BE2C (cell line): Measurements from ENCODE around the gene GPR55.

Experiments used
- DNase-seq: peaks from one replicate; pipeline ENCODE4 v3.0.0-alpha.2; 2020
- H3K27me3 ChIP-seq: fragments of 250-450 bp; sonication (Bioruptor Pico); 2 replicates; pipeline ENCODE4 v1.5.1; 2020; ENCODE audit warnings: mild to moderate bottlenecking
- H3K36me3 ChIP-seq: fragments of 250-450 bp; sonication (Bioruptor Pico); 2 replicates; pipeline ENCODE4 v1.5.1; 2020; ENCODE audit warnings: mild to moderate bottlenecking
- H3K4me1 ChIP-seq: fragments of 250-450 bp; sonication (Bioruptor Pico); 2 replicates; pipeline ENCODE4 v1.5.1; 2020
- H3K4me3 ChIP-seq: 2 replicates; pipeline ENCODE4 v1.5.1; 2011; ENCODE audit warnings: low read depth, low read length
- H3K9me3 ChIP-seq: fragments of 250-450 bp; sonication (Bioruptor Pico); 2 replicates; pipeline ENCODE4 v1.5.1; 2020
- CTCF ChIP-seq: IDR thresholded peaks from 2 replicates; pipeline ENCODE4 v1.5.1; 2012; ENCODE audit warnings: mild to moderate bottlenecking, low read depth, low read length

Gene GPR55

GRCh38 chr2:230900336-230900995 lies 24.6 kb downstream of the GPR55 start:
- Histone ChIP-seq H3K36me3 (no peaks in the 10 kb centered on the region), H3K27me3 (no peaks in the 10 kb centered on the region), H3K4me1 (no peaks in the 10 kb centered on the region), H3K4me3 (no peak overlapping the region), H3K9me3 (no peaks in the 10 kb centered on the region)
- DNase-seq = peak; percentile 4
- no peak for TF ChIP-seq CTCF

GRCh38 chr2:230899786-230900185 lies 25.3 kb downstream of the GPR55 start:
- no peaks in the 10 kb centered on the region for H3K9me3 ChIP-seq
- DNase-seq = no peak
- H3K27me3 ChIP-seq = no peaks in the 10 kb centered on the region
- no peaks in the 10 kb centered on the region for H3K4me1 ChIP-seq
- TF ChIP-seq CTCF = no peak
- no peak overlapping the region for H3K4me3 ChIP-seq
- no peaks in the 10 kb centered on the region for H3K36me3 ChIP-seq

- Histone ChIP-seq H3K4me1 (no peaks in the 10 kb centered on the region), H3K36me3 (no peaks in the 10 kb centered on the region), H3K27me3 (no peaks in the 10 kb centered on the region), H3K9me3 (no peaks in the 10 kb centered on the region), H3K4me3 (no peak overlapping the region)
- no peak for TF ChIP-seq CTCF
- DNase-seq = peak; percentile 5
These were observed 25.8 kb downstream of the GPR55 start for GRCh38 chr2:230899287-230899686.

GRCh38 chr2:230898713-230899091 lies 26.3 kb downstream of the GPR55 start:
- TF ChIP-seq CTCF = no peak
- no peaks in the 10 kb centered on the region for H3K27me3 ChIP-seq
- DNase-seq = peak; percentile 3

DNA sequence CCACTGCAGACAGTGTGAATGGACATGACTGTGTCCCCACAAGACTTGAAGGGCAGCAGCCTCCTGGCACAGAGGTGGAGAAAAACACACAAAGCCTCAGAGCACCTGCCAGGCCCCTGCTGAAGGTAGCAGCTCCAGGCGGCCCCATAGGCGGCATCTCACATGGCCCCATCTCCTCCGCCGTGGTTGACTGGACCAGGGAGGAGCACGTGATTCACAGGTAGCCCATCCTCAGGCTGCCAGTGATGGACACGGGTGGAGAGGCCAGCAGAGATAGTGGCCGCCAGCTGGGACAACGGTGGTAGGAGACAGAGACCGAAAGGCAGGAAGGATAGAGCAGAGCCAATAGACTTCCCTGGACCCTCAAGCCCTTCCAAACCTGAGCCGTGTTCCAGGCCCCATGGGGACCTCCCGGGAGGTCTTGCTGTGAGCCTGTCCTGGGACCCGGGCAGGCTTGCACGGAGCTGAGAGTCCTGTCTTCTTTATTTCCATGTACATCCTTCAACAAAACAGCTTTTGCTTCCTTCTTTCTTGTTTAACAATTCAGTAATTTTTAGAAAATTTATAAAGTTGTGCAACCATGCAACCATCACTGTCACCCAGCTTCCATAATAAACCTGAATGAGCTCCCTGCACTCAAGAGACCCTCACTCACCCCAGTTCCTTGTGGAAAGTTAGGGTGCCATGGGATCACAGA lies 26.9 kb downstream of the GPR55 start:
- no peaks in the 10 kb centered on the region for H3K27me3 ChIP-seq
- H3K36me3 ChIP-seq = no peaks in the 10 kb centered on the region
- no peak for TF ChIP-seq CTCF
- no peak overlapping the region for H3K4me3 ChIP-seq
- H3K9me3 ChIP-seq = no peaks in the 10 kb centered on the region
- peak; percentile 3 for DNase-seq
- H3K4me1 ChIP-seq = no peaks in the 10 kb centered on the region

More at GRCh38 chr2:230898713-230899091, 26.3 kb downstream of the GPR55 start:
- Histone ChIP-seq H3K4me3 (no peak overlapping the region), H3K4me1 (no peaks in the 10 kb centered on the region), H3K9me3 (no peaks in the 10 kb centered on the region), H3K36me3 (no peaks in the 10 kb centered on the region)

DNA sequence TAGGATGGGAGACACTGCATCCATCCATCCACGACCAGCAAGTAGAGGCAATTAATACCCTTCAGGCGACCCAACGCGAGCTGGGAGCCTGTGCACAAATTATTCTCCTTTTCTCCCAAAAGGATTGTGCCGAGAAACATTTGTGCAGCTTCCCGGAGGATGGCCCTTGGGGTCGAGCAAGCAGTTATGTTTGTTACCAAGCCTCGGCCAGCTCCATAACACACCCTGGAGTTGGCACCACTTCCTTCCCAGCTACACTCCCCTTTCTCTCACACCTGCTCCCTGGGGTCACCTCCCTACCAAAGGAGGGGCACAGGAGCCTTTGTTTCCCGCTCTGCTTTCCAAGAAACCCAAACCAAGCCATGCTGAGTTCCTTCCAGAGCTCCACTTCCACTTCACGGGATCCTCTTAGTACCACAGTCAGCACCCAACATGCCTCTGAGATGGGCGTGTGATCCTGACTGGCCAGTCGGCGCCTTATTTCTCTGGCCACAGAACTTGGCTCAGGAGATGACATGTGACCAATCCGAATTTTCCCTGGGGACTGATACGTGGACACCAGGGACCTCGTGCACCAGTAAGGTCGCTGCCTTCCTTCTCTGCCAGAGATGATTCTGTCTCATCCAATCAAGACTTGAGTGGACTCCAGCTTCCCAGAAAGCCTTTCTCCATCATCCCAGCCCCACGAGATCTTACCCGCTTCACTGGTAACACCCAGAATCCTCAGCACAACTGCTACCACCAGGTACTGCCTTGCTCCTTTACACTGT lies 28.5 kb downstream of the GPR55 start:
- H3K27me3 ChIP-seq = no peaks in the 10 kb centered on the region
- no peak for TF ChIP-seq CTCF
- H3K36me3 ChIP-seq = no peaks in the 10 kb centered on the region
- no peaks in the 10 kb centered on the region for H3K9me3 ChIP-seq
- DNase-seq = peak; percentile 15
- H3K4me3 ChIP-seq = no peak overlapping the region
- no peaks in the 10 kb centered on the region for H3K4me1 ChIP-seq
